Uterus (tissue), 2 donors: ENCODE data around the gene RND2.

ENCODE experiments used
- POLR2A ChIP-seq, 2 donors: fragments of 450-650 bp; IDR thresholded peaks; one replicate each; pipeline ENCODE4 v1.6.1; 2016; ENCODE audit warnings: antibody characterized with exemption in 2 of 2, mild to moderate bottlenecking in 1 of 2, moderate library complexity in 1 of 2
- TF ChIP-seq, protein P1 (sequence below), 4 experiments: fragments of 200-600 bp in 2 of 4; fragments of 450-650 bp in 2 of 4; sonication (generic) in 2 of 4; IDR thresholded peaks; one replicate each; pipeline ENCODE4 v1.5.1; 2016 to 2019; ENCODE audit warnings: antibody characterized with exemption in 4 of 4, mild to moderate bottlenecking in 2 of 4, moderate library complexity in 1 of 4

DNA sequence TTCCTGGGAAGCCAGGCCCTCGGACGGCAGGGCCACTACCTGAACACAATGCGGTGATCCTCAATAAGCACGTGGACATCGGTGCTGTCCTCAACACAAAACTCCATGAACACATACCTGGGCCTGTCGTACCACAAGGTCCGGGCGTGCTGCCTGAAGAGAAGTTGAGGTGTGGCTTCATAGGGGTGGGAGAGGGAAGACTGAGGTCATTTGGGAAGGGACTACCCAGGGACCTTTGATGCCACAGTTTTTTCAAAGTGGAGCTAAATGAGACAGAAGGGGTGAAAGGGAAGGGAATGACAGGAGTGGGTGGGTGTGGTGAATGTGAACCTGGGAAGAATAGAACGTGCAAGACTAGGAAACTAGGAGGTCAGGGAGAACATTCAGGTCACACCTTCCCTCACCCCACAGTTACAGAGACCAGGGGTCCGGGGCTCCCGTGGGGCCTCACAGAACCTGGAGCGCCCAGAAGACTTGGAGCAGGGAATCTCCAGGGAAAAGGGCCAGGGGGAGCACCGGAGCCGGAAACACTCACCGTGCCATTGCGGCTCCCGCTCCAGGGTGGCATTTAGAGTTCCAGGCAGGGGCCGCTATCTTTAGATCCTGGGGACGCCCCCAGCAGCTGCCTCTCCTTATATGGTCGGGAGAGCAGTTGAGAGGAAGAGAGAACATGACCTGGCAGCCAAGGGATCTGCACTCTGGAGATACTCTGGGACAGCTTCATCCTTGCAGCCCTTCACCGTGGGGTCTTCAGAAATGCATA lies 45.3 kb upstream of the RND2 start, which contains the start of gene PTGES3L:
- TF ChIP-seq POLR2A (IDR thresholded peaks at IDR 0.05), result no peak
- TF ChIP-seq, protein P1, sequence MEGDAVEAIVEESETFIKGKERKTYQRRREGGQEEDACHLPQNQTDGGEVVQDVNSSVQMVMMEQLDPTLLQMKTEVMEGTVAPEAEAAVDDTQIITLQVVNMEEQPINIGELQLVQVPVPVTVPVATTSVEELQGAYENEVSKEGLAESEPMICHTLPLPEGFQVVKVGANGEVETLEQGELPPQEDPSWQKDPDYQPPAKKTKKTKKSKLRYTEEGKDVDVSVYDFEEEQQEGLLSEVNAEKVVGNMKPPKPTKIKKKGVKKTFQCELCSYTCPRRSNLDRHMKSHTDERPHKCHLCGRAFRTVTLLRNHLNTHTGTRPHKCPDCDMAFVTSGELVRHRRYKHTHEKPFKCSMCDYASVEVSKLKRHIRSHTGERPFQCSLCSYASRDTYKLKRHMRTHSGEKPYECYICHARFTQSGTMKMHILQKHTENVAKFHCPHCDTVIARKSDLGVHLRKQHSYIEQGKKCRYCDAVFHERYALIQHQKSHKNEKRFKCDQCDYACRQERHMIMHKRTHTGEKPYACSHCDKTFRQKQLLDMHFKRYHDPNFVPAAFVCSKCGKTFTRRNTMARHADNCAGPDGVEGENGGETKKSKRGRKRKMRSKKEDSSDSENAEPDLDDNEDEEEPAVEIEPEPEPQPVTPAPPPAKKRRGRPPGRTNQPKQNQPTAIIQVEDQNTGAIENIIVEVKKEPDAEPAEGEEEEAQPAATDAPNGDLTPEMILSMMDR (IDR thresholded peaks at IDR 0.05), result no peak
